ENCODE measurements around the gene PTCD1.

The PTCD1 gene

DNA sequence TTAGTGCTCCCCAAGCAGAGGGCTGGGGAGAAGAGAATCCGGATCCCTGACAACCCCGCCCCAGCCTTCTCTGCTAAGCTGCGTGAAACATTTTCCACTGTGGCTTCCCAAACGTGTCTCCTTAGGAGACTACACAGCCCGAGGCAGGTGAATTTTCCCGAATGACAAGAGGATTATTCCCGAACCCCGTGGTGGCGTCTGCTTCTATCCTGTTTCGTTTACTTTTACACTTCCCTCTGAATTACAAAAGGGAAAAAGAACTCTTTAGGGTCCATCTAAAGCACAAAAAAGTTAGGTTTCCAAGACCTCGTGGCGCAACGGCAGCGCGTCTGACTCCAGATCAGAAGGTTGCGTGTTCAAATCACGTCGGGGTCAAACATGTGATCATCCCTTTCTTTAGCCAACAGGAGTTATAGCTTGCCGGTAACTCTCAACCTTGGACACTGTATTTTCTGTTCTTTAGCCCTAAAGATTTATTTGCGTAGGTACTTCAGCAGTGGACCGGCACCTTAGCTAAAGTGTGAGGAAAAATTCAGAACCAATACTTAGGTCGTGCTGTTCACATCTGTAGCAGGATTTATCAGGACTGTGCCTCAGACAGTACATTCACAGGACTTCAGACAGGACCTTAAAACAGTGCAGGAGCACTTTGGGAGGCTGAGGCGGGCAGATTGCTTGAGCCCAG, 30.9 kb upstream of the PTCD1 start:
- TF ChIP-seq, protein P1, sequence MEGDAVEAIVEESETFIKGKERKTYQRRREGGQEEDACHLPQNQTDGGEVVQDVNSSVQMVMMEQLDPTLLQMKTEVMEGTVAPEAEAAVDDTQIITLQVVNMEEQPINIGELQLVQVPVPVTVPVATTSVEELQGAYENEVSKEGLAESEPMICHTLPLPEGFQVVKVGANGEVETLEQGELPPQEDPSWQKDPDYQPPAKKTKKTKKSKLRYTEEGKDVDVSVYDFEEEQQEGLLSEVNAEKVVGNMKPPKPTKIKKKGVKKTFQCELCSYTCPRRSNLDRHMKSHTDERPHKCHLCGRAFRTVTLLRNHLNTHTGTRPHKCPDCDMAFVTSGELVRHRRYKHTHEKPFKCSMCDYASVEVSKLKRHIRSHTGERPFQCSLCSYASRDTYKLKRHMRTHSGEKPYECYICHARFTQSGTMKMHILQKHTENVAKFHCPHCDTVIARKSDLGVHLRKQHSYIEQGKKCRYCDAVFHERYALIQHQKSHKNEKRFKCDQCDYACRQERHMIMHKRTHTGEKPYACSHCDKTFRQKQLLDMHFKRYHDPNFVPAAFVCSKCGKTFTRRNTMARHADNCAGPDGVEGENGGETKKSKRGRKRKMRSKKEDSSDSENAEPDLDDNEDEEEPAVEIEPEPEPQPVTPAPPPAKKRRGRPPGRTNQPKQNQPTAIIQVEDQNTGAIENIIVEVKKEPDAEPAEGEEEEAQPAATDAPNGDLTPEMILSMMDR (IDR thresholded peaks at IDR 0.05; ENCODE audit: control insufficient read depth, extremely low read depth, insufficient read depth): no peak
- H3K4me3 ChIP-seq (ENCODE audit: low read depth, low read length): no peak overlapping the region
- DNase-seq (ENCODE audit: low read depth): no peak

DNA sequence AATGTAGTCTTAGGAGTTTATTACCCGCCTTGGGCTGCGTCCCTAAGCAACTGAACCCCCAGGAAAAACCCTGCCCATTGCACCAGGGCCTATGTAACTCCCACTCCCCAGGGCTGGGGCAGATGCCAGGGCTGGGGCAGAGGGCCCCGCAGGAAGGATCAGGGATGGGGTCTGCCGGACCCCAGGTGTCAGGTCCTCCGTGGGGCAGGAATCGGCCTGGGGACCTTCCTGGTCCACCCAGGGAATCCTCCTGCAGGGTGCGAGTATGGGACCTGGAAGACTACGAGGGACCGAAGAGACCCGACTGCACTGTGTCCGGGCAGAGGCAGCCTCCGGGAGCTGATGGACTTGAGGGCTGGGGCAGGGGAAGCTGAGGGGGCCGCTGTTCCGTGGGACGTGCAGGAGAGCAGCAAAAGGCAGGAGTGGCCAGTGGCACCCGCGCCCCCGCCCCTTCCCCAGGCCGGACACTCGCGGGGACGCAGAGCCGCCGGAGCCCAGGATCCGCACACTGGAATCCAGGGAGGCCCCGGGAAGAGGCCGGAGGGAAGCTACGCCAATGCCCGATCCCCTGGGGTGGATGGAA, 29.8 kb upstream of the PTCD1 start:
- DNase-seq (ENCODE audit: low read depth): no peak
- H3K4me3 ChIP-seq (ENCODE audit: low read depth, low read length): no peak overlapping the region
- TF ChIP-seq, protein P1 (IDR thresholded peaks at IDR 0.05; ENCODE audit: control insufficient read depth, extremely low read depth, insufficient read depth): no peak

DNA sequence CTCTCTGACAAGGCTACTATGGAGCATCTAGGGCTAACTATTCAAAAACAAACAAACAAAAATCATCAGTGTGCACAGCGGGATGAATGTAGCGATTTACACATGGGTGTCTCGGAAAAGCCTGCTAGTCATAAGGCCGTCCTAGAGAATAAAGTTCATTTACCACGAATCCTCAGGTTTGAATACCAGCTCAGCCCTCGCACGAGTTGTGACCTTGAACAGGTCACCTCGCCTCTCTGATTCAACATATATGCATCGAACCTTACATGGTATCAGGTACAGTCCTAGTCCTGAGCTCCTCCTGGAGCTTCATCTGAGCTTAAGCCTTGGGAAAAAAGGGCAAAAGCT, 26.8 kb upstream of the PTCD1 start:
- TF ChIP-seq, protein P1 (IDR thresholded peaks at IDR 0.05; ENCODE audit: control insufficient read depth, extremely low read depth, insufficient read depth): no peak
- no peak for DNase-seq (ENCODE audit: low read depth)
- peak overlapping the region; percentile 100 for H3K4me3 ChIP-seq (ENCODE audit: low read depth, low read length)

DNA sequence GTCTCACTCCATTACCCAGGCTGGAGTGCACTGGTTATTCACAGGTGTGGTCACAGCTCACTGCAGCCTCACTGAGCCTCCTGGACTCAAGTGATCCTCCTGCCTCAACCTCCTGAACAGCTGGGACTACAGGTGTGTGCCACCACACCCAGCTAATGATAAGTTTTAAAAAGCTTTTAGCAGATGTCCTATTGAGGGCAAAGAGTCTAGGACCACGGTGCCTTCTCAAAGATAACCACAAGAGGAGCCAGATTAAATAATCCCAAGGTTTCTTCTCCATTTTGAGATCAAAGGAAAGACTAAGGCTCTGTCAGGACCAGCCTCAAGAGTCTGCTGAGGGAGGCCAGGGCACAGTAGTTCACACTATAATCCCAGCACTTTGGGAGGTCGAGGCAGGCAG, 22.6 kb upstream of the PTCD1 start:
- TF ChIP-seq, protein P1 (IDR thresholded peaks at IDR 0.05; ENCODE audit: control insufficient read depth, extremely low read depth, insufficient read depth): no peak
- DNase-seq (ENCODE audit: low read depth): no peak
- H3K4me3 ChIP-seq (ENCODE audit: low read depth, low read length): no peak overlapping the region

DNA sequence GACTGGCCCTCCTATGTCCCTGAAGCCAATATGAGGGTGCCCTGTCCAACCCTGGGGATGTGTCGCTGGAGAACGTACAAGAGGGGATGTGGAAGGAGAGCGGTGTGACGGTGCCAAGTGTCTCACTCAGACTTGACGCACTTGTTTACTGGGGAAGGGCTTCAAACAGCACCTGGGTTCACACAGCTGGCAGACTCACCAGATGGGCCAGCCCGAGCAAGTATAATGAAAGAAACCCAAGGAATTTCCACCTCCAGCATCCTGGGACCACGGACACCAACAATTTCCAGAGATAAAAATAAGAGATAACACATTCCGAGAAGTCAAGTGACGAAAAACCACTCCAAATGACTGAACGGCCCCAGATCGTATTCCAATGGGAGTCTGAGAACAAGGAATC, 22.1 kb upstream of the PTCD1 start:
- TF ChIP-seq, protein P1 (IDR thresholded peaks at IDR 0.05; ENCODE audit: control insufficient read depth, extremely low read depth, insufficient read depth): no peak
- DNase-seq (ENCODE audit: low read depth): no peak
- no peak overlapping the region for H3K4me3 ChIP-seq (ENCODE audit: low read depth, low read length)

DNA sequence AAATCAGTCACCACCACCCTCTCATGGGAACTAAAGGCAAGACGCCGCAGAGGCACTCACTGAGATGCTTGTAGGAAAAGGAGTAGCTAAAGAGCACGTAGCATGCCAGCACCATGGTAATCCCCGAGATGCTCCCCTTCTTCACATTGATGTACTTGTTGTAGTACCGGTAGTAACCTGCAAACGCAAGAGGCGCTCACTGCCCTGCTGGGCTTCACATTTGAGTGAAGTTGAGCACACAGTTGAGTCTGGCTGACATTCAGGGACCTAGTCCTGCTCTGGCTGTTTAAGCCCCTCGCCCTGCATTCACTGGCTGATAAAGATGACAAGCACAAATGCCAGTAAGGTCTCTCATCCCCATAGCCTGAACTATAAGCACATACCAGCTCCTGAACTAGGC, 20.5 kb upstream of the PTCD1 start:
- TF ChIP-seq, protein P1 (IDR thresholded peaks at IDR 0.05; ENCODE audit: control insufficient read depth, extremely low read depth, insufficient read depth): 0 out of 2 replicates have a peak, but pooled peaks have one; percentile 4
- DNase-seq (ENCODE audit: low read depth): no peak
- H3K4me3 ChIP-seq (ENCODE audit: low read depth, low read length): no peak overlapping the region
